Panc1 (cell line): ENCODE measurements around the gene MGMT. TPM values are rescaled to one million over a fixed set of nuclear protein-coding genes. Genes with fewer than 3 reads are reported as not detected.

Experiments
- ATAC-seq: fragments of 200-7000 bp; cut with Tn5 transposase; 2 replicates; pipeline ENCODE4 v1.9.1; 2020; ENCODE audit warnings: mild to moderate bottlenecking, moderate library complexity
- BruUV-seq: library from RNA; stranded (reverse); fragments of 400-500 nt; replicated peaks from 2 replicates; lab custom pipeline; 2021; lab: Mats Ljungman, UMichigan
- CTCF ChIA-PET: fragments of 300-600 bp; sonication (Branson Sonifier 250); formaldehyde crosslinking; loops from one replicate; lab custom pipeline; 2022; ENCODE audit warnings: antibody characterized with exemption; lab: Charles Lee
- POLR2A ChIA-PET: fragments of 300-600 bp; sonication (Branson Sonifier 250); formaldehyde crosslinking; loops from one replicate; lab custom pipeline; 2022; ENCODE audit warnings: antibody characterized with exemption; lab: Charles Lee
- DNase-seq: peaks from one replicate; pipeline ENCODE4 v3.0.0-alpha.2; 2010; ENCODE audit warnings: low read depth, low spot score
- H3K27ac ChIP-seq: 2 replicates; pipeline ENCODE4 v1.5.1; 2011; ENCODE audit warnings: mild to moderate bottlenecking, low read length, inconsistent platforms
- H3K27me3 ChIP-seq: fragments of 200-500 bp; sonication (Bioruptor generic); 2 replicates; pipeline ENCODE4 v1.6.0; 2014; ENCODE audit warnings: low read length, inconsistent platforms; ENCODE audit not compliant: control insufficient read depth, insufficient read depth
- H3K36me3 ChIP-seq: fragments of 200-500 bp; sonication (Bioruptor generic); 2 replicates; pipeline ENCODE4 v1.5.1; 2014; ENCODE audit warnings: inconsistent platforms, mild to moderate bottlenecking, low read length, moderate library complexity; ENCODE audit not compliant: control insufficient read depth, insufficient read depth
- H3K4me1 ChIP-seq: 2 replicates; pipeline ENCODE4 v1.5.1; 2011; ENCODE audit warnings: inconsistent platforms, mild to moderate bottlenecking, low read length, moderate library complexity; ENCODE audit not compliant: control insufficient read depth, insufficient read depth
- H3K4me3 ChIP-seq, 2 experiments: 2 replicates each; pipeline ENCODE4 v1.5.1; 2011 to 2012; ENCODE audit warnings: low read depth in 2 of 2, low read length in 2 of 2, mild to moderate bottlenecking in 2 of 2, inconsistent platforms in 1 of 2, moderate library complexity in 1 of 2
- H3K9me3 ChIP-seq: fragments of 200-500 bp; sonication (Bioruptor generic); 2 replicates; pipeline ENCODE4 v1.5.1; 2014; ENCODE audit warnings: low read depth, mild to moderate bottlenecking, inconsistent platforms, low read length, moderate library complexity; ENCODE audit not compliant: control insufficient read depth, insufficient read depth
- POLR2AphosphoS5 ChIP-seq: IDR thresholded peaks from 2 replicates; pipeline ENCODE4 v1.6.1; 2012; ENCODE audit warnings: mild to moderate bottlenecking, low read depth, low read length, moderate library complexity
- SIN3A ChIP-seq: IDR thresholded peaks from 2 replicates; pipeline ENCODE4 v1.6.1; 2012; ENCODE audit warnings: low read depth, mild to moderate bottlenecking, low read length, moderate library complexity, borderline replicate concordance; ENCODE audit not compliant: insufficient read depth
- TCF7L2 ChIP-seq: IDR thresholded peaks from 2 replicates; pipeline ENCODE4 v1.6.1; 2011; ENCODE audit warnings: mild to moderate bottlenecking, low read depth, low read length, inconsistent platforms
- in situ Hi-C: cut with HindIII; loops from 2 replicates; pipeline ENCODE4 v1.10.0; 2016; ENCODE audit warnings: low sequenced_read_pairs, low pct_unique_long_range_greater_than_20kb
- intact Hi-C: fragments of 100-400 bp; cut with micrococcal nuclease; formaldehyde crosslinking; loops from one replicate; pipeline ENCODE4 v1.10.0; 2022; ENCODE audit not compliant: unreplicated experiment
- total RNA-seq: library from RNA; stranded (reverse); gene quantifications from one replicate; pipeline ENCODE4 v1.2.1, GENCODE V29; 2021; ENCODE audit not compliant: unreplicated experiment
- TF ChIP-seq, protein P1 (sequence below), 2 experiments: IDR thresholded peaks; 2 replicates each; pipeline ENCODE4 v1.6.1; 2011 to 2012; ENCODE audit warnings: low read depth in 2 of 2, control low read depth in 1 of 2, low read length in 1 of 2, mild to moderate bottlenecking in 1 of 2, moderate library complexity in 1 of 2; ENCODE audit not compliant: insufficient read depth in 1 of 2
- TF ChIP-seq, protein P2 (sequence below): fragments of 450-650 bp; IDR thresholded peaks from 2 replicates; pipeline ENCODE4 v1.5.1; 2017; ENCODE audit warnings: mild to moderate bottlenecking

MGMT gene
- total RNA-seq, 1 experiment from 2014 or later: 27.3 TPM

DNA sequence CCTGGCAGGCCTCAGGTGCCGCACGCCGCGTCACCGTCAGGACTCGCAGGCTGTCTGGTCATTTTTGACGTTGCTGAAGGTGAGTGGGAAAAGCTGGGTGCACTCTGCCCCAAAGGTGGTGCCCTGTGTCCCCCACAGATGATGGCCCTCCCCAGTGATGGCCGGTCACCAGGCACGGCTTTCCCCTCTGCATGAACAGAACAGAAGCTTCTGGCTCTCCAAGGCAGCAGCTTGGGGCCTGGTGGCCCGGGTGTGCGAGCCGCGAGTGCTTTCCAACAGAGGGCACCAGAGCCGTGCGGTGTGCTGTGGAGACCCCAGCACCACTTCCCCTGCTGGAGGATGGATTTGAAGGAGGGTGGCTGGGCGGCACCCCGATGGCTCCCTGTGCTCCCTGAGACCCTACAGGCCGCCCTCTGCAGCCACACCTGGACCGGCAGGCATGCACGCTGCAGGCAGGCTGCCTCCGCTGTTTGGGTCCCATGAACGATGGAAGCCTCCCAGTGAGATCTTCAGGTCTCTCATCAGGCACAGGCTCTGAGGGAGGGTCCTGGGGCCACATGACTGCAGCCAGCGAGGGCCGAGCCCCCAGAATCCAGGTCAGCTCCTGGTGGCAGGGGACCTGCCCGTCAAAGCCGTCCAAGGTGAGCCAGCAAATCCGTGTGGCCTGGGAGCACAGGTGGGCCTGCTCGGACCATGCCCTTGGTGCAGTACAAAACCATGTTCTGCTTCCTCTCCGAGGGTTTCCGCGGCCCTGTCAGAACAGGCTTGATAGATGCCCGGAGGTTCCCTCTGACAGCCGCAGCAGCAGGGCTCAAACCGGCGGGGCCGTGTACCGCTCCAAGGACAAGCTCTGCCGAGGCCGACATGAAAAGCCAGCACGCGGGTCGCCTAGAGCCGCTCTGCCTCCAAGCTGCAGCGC lies 301.7 kb downstream of the MGMT start:
- ATAC-seq: no peak
- CTCF ChIA-PET: no interaction called here
- in situ Hi-C loops: no loop called here

DNA sequence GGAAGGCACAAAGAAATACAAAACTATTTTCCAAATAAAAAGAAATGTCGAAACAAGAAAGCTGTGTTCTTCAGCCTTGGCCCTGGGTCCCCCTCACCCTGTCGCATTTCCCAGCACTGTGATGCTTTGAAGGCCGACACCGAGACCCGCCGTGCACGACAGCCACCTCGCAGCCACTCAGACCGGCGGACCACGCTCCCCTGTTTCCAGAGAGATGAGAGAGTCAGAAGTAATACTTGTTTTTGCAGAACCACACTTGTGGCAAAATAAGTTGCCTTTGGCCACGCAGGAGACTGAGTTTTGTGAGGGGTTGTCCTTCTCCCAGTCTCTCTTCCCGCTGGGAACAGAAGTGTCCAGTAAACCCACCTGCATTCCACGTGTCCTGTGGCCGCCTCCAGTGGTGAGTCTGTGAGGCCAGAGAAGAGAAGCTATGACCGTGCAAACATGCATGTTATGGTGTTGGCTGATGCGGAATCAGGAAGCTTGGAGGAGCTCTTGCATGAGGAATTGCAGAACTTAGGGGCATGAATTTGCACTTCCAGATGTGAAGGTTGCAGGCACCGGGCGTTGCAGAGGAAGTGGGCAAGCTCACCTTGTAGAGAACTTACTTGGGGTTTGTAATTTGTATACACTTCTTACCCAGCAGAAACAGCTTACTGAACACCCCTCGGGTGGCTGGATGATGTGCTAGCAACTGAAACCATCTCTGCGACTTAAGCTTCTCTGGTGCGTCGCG lies 302.5 kb downstream of the MGMT start:
- H3K27me3 ChIP-seq: no peaks in the 10 kb centered on the region
- ChIA-PET CTCF (no interaction called here), POLR2A (no interaction called here)
- TF ChIP-seq TCF7L2: no peak
- TF ChIP-seq, protein P1, sequence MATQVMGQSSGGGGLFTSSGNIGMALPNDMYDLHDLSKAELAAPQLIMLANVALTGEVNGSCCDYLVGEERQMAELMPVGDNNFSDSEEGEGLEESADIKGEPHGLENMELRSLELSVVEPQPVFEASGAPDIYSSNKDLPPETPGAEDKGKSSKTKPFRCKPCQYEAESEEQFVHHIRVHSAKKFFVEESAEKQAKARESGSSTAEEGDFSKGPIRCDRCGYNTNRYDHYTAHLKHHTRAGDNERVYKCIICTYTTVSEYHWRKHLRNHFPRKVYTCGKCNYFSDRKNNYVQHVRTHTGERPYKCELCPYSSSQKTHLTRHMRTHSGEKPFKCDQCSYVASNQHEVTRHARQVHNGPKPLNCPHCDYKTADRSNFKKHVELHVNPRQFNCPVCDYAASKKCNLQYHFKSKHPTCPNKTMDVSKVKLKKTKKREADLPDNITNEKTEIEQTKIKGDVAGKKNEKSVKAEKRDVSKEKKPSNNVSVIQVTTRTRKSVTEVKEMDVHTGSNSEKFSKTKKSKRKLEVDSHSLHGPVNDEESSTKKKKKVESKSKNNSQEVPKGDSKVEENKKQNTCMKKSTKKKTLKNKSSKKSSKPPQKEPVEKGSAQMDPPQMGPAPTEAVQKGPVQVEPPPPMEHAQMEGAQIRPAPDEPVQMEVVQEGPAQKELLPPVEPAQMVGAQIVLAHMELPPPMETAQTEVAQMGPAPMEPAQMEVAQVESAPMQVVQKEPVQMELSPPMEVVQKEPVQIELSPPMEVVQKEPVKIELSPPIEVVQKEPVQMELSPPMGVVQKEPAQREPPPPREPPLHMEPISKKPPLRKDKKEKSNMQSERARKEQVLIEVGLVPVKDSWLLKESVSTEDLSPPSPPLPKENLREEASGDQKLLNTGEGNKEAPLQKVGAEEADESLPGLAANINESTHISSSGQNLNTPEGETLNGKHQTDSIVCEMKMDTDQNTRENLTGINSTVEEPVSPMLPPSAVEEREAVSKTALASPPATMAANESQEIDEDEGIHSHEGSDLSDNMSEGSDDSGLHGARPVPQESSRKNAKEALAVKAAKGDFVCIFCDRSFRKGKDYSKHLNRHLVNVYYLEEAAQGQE (IDR thresholded peaks at IDR 0.05; ENCODE audit: insufficient read depth in 1 of 2, low read depth in 2 of 2, low read length in 1 of 2): no peak
- no peak for TF ChIP-seq SIN3A
- TF ChIP-seq, protein P2, sequence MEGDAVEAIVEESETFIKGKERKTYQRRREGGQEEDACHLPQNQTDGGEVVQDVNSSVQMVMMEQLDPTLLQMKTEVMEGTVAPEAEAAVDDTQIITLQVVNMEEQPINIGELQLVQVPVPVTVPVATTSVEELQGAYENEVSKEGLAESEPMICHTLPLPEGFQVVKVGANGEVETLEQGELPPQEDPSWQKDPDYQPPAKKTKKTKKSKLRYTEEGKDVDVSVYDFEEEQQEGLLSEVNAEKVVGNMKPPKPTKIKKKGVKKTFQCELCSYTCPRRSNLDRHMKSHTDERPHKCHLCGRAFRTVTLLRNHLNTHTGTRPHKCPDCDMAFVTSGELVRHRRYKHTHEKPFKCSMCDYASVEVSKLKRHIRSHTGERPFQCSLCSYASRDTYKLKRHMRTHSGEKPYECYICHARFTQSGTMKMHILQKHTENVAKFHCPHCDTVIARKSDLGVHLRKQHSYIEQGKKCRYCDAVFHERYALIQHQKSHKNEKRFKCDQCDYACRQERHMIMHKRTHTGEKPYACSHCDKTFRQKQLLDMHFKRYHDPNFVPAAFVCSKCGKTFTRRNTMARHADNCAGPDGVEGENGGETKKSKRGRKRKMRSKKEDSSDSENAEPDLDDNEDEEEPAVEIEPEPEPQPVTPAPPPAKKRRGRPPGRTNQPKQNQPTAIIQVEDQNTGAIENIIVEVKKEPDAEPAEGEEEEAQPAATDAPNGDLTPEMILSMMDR: no peak
- no peak for TF ChIP-seq POLR2AphosphoS5
- in situ Hi-C loops: no loop called here
- H3K36me3 ChIP-seq: no peaks in the 10 kb centered on the region
- DNase-seq (no peak), ATAC-seq (no peak)
- no peaks in the 10 kb centered on the region for H3K9me3 ChIP-seq
- H3K4me1 ChIP-seq: no peaks in the 10 kb centered on the region
- no peak overlapping the region for H3K4me3 ChIP-seq
- intact Hi-C loops: no loop called here
- no peak overlapping the region for H3K27ac ChIP-seq
- no TSS peak for BruUV-seq

More for the DNA sequence above, 301.7 kb downstream of the MGMT start:
- TF ChIP-seq, protein P1 (IDR thresholded peaks at IDR 0.05; ENCODE audit: insufficient read depth in 1 of 2, low read depth in 2 of 2, low read length in 1 of 2): no peak
- no peak for TF ChIP-seq TCF7L2
- Histone ChIP-seq H3K4me1 (no peaks in the 10 kb centered on the region), H3K27me3 (no peaks in the 10 kb centered on the region), H3K36me3 (no peaks in the 10 kb centered on the region), H3K27ac (no peak overlapping the region), H3K9me3 (no peaks in the 10 kb centered on the region), H3K4me3 (no peak overlapping the region)
- no peak for DNase-seq
- no TSS peak for BruUV-seq
- intact Hi-C loops: no loop called here
- POLR2A ChIA-PET: no interaction called here
